Measurements from ENCODE around the gene NOB1.

DNA sequence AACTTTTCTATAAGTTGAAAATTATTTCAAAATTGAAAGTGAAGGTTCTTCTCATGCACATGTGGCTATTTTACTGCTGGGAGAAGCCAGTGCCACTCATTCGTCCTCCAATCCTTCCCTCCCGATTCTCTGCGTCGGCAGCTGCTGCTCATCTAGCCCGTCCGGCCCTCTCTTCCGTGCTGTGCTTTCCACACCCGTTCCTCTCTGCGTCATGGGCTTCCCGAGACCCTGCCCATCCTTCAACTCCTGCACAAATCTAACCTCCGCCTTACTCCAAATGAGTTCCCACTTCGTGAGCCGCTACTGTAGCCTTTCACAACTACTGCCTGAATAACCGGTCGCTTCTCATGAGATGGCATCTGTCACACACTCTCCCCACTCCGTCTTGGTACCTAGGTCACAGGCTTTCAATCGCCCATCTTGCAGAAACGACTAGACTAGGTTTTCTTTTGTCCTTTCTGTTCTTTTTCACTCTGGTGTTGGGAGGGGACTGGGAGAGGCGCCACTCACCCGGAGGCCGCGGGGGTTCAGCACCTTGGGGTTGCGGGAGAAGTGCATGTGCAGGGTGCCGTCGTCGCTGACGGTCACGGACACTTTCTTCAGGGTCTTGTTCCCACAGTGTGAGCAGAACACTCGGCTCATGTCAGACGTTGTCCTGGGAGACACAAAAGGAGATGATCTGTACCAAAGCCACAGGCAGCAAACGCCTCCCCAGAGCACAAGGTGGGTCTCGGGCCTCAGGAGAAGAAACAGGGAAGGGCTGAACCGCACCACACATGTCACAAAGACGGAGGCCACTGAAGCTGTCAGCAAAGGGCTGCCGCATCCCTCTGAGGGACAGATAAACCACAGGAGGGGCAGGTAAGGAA, 10.1 kb downstream of the NOB1 start:
- TF ChIP-seq, protein P1, sequence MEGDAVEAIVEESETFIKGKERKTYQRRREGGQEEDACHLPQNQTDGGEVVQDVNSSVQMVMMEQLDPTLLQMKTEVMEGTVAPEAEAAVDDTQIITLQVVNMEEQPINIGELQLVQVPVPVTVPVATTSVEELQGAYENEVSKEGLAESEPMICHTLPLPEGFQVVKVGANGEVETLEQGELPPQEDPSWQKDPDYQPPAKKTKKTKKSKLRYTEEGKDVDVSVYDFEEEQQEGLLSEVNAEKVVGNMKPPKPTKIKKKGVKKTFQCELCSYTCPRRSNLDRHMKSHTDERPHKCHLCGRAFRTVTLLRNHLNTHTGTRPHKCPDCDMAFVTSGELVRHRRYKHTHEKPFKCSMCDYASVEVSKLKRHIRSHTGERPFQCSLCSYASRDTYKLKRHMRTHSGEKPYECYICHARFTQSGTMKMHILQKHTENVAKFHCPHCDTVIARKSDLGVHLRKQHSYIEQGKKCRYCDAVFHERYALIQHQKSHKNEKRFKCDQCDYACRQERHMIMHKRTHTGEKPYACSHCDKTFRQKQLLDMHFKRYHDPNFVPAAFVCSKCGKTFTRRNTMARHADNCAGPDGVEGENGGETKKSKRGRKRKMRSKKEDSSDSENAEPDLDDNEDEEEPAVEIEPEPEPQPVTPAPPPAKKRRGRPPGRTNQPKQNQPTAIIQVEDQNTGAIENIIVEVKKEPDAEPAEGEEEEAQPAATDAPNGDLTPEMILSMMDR (IDR thresholded peaks at IDR 0.05; ENCODE audit: insufficient read depth, low read length), result no peak
- TF ChIP-seq POLR2AphosphoS5 (IDR thresholded peaks at IDR 0.05; ENCODE audit: low read depth), result no peak
- TF ChIP-seq, protein P2, sequence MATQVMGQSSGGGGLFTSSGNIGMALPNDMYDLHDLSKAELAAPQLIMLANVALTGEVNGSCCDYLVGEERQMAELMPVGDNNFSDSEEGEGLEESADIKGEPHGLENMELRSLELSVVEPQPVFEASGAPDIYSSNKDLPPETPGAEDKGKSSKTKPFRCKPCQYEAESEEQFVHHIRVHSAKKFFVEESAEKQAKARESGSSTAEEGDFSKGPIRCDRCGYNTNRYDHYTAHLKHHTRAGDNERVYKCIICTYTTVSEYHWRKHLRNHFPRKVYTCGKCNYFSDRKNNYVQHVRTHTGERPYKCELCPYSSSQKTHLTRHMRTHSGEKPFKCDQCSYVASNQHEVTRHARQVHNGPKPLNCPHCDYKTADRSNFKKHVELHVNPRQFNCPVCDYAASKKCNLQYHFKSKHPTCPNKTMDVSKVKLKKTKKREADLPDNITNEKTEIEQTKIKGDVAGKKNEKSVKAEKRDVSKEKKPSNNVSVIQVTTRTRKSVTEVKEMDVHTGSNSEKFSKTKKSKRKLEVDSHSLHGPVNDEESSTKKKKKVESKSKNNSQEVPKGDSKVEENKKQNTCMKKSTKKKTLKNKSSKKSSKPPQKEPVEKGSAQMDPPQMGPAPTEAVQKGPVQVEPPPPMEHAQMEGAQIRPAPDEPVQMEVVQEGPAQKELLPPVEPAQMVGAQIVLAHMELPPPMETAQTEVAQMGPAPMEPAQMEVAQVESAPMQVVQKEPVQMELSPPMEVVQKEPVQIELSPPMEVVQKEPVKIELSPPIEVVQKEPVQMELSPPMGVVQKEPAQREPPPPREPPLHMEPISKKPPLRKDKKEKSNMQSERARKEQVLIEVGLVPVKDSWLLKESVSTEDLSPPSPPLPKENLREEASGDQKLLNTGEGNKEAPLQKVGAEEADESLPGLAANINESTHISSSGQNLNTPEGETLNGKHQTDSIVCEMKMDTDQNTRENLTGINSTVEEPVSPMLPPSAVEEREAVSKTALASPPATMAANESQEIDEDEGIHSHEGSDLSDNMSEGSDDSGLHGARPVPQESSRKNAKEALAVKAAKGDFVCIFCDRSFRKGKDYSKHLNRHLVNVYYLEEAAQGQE (IDR thresholded peaks at IDR 0.05; ENCODE audit: insufficient replicate concordance, low read depth), result no peak
